Ureter (tissue), 1 donor: Measurements from ENCODE around the gene CABLES1. TPM values are rescaled to one million over a fixed set of nuclear protein-coding genes. Genes with fewer than 3 reads are reported as not detected.

Source experiments
- DNase-seq: peaks from one replicate; pipeline ENCODE4 v3.0.0-alpha.2; 2020; ENCODE audit warnings: low spot score
- total RNA-seq: library from RNA; stranded (reverse); gene quantifications from one replicate; pipeline ENCODE4 v1.2.4, GENCODE V29; 2023
- donor health status: DM: yes; HTN: yes; CAD: no.

The CABLES1 gene
- total RNA-seq, 1 donor from 2014 or later, result 8.1 TPM

GRCh38 chr18:23223641-23224040, 88.4 kb downstream of the CABLES1 start:
- no peak for DNase-seq

- no peak for DNase-seq
Observed at GRCh38 chr18:23225503-23225902, 90.2 kb downstream of the CABLES1 start.

- DNase-seq, result no peak
Observed at GRCh38 chr18:23226391-23226790, 91.1 kb downstream of the CABLES1 start.

- no peak for DNase-seq
Observed at GRCh38 chr18:23226930-23227725, 91.8 kb downstream of the CABLES1 start.

- DNase-seq, result no peak
Observed at GRCh38 chr18:23227726-23228070, 92.4 kb downstream of the CABLES1 start.

DNA sequence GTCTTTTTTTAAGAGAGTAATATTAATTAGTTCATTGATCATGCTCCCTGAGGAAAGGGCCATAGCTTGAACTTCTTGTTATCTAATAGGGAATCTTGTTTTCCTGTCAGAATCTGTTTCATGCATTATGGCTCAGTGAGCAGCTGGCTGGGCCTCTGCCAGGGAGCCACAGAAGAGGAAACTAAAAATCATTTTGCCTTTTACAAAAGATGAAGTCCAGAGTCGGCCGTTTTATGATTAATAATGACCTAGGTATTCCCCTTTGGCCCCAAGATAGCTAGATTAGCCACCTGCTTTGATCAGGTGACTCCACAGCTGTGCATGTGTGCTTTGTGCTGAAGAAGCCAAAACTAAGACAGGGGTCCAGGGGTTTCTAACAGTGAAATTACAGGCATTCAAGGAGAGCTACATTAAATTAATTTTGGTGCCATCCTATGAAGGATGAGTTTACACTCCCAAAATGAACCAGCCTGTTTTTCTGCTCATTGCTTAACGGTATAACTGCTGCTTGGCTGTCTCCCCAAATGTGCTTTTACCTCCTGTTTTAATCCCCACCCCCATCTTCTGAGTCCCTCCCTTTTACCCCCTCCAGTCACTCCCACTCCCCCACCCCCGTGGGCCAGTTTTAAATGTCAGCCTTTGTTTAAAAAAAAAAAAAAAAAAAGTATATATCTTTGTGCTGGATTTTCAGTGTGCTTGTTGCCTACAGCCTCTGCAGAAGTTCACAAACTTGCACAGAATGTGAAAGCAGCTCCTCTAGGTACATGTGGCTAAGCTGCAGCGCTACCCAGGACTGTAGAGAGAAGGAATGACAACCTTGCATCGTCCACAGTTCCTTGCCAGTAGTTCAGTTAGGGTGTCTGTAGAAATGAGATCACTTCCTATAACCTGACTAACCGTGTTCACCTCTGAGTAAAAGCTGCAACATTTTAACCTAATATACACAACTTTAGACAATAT, 93.1 kb downstream of the CABLES1 start:
- no peak for DNase-seq

DNA sequence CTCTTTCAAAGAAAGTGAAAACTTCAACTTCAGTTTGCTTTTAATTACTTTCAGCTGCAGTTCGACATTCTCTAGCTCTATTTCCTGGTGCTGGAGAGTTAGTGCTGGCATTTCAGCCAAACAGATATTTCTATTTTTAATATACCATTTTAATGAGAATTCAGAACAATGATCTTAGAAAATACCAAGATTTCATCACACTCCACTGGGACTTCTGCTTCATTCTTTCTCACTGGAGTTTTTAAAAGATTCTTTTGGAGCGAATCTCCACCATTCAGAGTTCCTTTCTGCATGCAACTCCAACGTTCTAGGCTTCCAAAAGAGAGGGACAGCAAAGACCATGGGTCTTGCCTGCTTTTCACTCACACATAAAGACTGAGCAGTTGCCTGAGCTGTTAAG, 94.2 kb downstream of the CABLES1 start:
- DNase-seq, result no peak

- DNase-seq, result no peak
Observed at GRCh38 chr18:23230686-23231085, 95.4 kb downstream of the CABLES1 start.

- DNase-seq, result peak; percentile 73
Observed at GRCh38 chr18:23231340-23232021, 96.2 kb downstream of the CABLES1 start.

DNA sequence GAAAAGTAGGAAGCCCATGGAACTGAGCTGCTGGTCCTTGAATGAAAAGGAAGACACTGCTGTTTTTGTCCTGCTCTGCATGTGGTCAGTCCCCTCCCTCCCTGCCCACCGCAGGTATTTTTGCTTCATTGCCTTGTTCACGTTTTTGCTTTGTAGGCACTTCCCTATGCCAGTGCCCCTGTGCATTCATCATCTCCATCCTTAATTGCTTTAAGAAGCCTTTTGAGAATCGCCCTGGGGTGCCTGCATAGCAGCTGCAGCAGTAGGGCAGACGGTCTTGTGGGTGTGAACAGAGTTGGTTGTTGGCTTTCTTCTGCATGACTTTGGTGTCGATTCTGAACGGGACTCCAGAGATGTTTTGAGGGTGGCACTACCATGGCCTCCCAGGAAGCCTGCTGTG, 97.0 kb downstream of the CABLES1 start:
- DNase-seq, result no peak

GRCh38 chr18:23234619-23235018, 99.3 kb downstream of the CABLES1 start:
- no peak for DNase-seq

GRCh38 chr18:23235336-23235735, 100.1 kb downstream of the CABLES1 start:
- DNase-seq, result no peak

DNA sequence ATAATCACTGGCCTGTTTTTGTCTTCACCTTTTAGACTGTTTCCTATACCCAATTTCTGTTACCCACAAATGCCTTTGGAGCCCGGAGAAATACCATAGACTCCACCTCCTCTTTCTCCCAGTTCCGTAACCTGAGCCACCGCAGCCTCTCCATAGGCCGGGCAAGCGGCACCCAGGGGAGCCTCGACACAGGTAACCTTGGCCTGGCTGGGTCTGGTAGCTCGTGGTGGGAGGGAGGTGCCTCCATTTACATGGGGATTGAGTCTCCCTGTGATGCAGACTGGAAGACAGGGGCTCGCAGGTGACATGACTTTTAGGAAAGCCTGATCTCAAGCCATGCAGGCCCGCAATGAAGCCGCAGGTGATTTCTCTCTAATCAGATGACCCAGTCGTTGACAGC, 100.6 kb downstream of the CABLES1 start:
- no peak for DNase-seq

GRCh38 chr18:23236876-23237468, 101.7 kb downstream of the CABLES1 start:
- no peak for DNase-seq

DNA sequence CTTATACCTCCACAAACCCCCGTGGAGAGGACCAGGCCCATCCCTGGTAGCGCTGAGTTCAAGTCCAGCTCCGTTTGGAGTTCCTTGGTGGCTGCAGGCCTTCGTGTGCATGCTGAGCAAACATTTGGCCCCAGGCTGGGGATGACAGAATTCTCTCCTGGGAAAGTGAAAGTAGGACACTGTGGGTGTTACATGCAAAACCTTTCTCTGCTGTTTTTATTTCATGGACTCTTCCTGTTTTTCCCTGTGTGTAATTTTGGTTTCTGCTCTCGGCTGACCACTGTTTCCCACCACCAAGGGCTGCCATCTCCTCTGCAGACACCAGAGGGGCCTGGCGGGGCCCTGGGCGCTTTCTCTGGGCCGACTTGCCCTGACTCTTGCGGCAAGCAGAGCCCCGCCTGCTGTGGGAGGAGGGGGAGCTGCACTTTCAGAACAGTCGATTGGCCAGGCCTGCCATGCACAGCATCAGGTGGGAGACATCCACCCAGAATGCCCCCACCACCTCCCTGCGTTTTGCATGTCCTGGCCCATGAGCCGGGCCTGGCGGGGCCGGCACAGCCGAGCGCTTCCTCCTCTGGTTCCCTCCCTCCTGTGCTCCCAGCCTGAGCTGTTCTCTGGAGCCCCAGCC, 102.4 kb downstream of the CABLES1 start:
- peak; percentile 70 for DNase-seq

- peak; percentile 61 for DNase-seq
Observed at GRCh38 chr18:23238152-23238531, 102.9 kb downstream of the CABLES1 start.

- DNase-seq, result no peak
Observed at GRCh38 chr18:23238651-23239349, 103.5 kb downstream of the CABLES1 start.

GRCh38 chr18:23239350-23239692, 104.0 kb downstream of the CABLES1 start:
- no peak for DNase-seq

- no peak for DNase-seq
Observed at GRCh38 chr18:23239885-23240608, 104.8 kb downstream of the CABLES1 start.

GRCh38 chr18:23240609-23240930, 105.3 kb downstream of the CABLES1 start:
- DNase-seq, result no peak
